SK-N-SH (cell line): ENCODE results near the gene ATP2B2. TPM values are rescaled to one million over a fixed set of nuclear protein-coding genes. Genes with fewer than 3 reads are reported as not detected.

Experiments
- CTCF ChIA-PET: fragments of 300-600, 350-600 bp; formaldehyde crosslinking; extraction: SDS; loops from one replicate; lab custom pipeline; 2021; lab: Yijun Ruan, JAX
- POLR2A ChIA-PET: fragments of 350-600 bp; sonication (Branson Sonifier 250); formaldehyde crosslinking; extraction: SDS; loops from one replicate; lab custom pipeline; 2020; ENCODE audit warnings: antibody characterized with exemption, inconsistent platforms; lab: Yijun Ruan, JAX
- DNase-seq: peaks from one replicate; pipeline ENCODE4 v3.0.0; 2012
- H2AFZ ChIP-seq: fragments of 200-600 bp; sonication (generic); 2 replicates; pipeline ENCODE4 v1.8.1; 2016; ENCODE audit warnings: antibody characterized with exemption, mild to moderate bottlenecking, low read depth
- H3F3A ChIP-seq: fragments of 200-600 bp; sonication (generic); replicated peaks from 2 replicates; pipeline ENCODE3; 2016; ENCODE audit warnings: antibody characterized with exemption, mild to moderate bottlenecking; ENCODE audit not compliant: insufficient read depth
- H3K27ac ChIP-seq, 2 experiments: fragments of 200-500 bp in 1 of 2; fragments of 200-600 bp in 1 of 2; sonication (Bioruptor generic) in 1 of 2; sonication (generic), shearing (Covaris generic) in 1 of 2; 2 replicates each; pipeline versions ENCODE4 v1.5.1 to v1.6.1; 2014 to 2016; ENCODE audit warnings: low read depth in 2 of 2, inconsistent platforms in 1 of 2, low read length in 1 of 2, mild to moderate bottlenecking in 1 of 2, mixed read lengths in 1 of 2
- H3K27me3 ChIP-seq: fragments of 200-600 bp; sonication (generic), shearing (Covaris generic); 2 replicates; pipeline ENCODE4 v1.6.1; 2016; ENCODE audit warnings: mixed run types; ENCODE audit not compliant: insufficient read depth
- H3K36me3 ChIP-seq, 2 experiments: fragments of 200-500 bp in 1 of 2; fragments of 200-600 bp in 1 of 2; sonication (Bioruptor generic) in 1 of 2; sonication (generic) in 1 of 2; replicated peaks in 1 of 2; 2 replicates each; pipeline versions ENCODE3 to v1.5.1; 2014 to 2016; ENCODE audit warnings: low read length in 1 of 2, mild to moderate bottlenecking in 1 of 2; ENCODE audit not compliant: insufficient read depth in 2 of 2, control insufficient read depth in 1 of 2
- H3K4me1 ChIP-seq, 2 experiments: fragments of 200-500 bp in 1 of 2; fragments of 200-600 bp in 1 of 2; sonication (Bioruptor generic) in 1 of 2; sonication (generic), shearing (Covaris generic) in 1 of 2; 2 replicates each; pipeline versions ENCODE4 v1.5.1 to v1.6.1; 2014 to 2016; ENCODE audit warnings: low read depth in 1 of 2, low read length in 1 of 2, mixed run types in 1 of 2; ENCODE audit not compliant: insufficient read depth in 2 of 2, control insufficient read depth in 1 of 2
- H3K4me2 ChIP-seq: fragments of 200-600 bp; sonication (generic), shearing (Covaris generic); 2 replicates; pipeline ENCODE4 v1.6.1; 2017; ENCODE audit warnings: mixed run types
- H3K4me3 ChIP-seq, 2 experiments: fragments of 200-500 bp in 1 of 2; fragments of 200-600 bp in 1 of 2; sonication (Bioruptor generic) in 1 of 2; sonication (generic), shearing (Covaris generic) in 1 of 2; 2 replicates each; pipeline versions ENCODE4 v1.5.1 to v1.8.1; 2014 to 2016; ENCODE audit warnings: low read depth in 2 of 2, inconsistent platforms in 1 of 2, low read length in 1 of 2, mild to moderate bottlenecking in 1 of 2, mixed read lengths in 1 of 2, moderate library complexity in 1 of 2
- H3K79me2 ChIP-seq: fragments of 200-600 bp; sonication (generic); 2 replicates; pipeline ENCODE4 v1.8.1; 2017; ENCODE audit warnings: mild to moderate bottlenecking; ENCODE audit not compliant: insufficient read depth
- H3K9ac ChIP-seq: fragments of 200-600 bp; sonication (generic); 2 replicates; pipeline ENCODE4 v1.6.1; 2017; ENCODE audit warnings: mixed run types
- H3K9me2 ChIP-seq: fragments of 200-600 bp; sonication (generic); 2 replicates; pipeline ENCODE4 v1.6.1; 2017; ENCODE audit warnings: mixed run types
- H3K9me3 ChIP-seq: fragments of 200-600 bp; sonication (generic); 2 replicates; pipeline ENCODE4 v1.6.1; 2017; ENCODE audit warnings: mixed run types, mild to moderate bottlenecking, moderate library complexity
- H4K20me1 ChIP-seq: fragments of 200-600 bp; sonication (generic); 2 replicates; pipeline ENCODE4 v1.6.1; 2017; ENCODE audit warnings: mild to moderate bottlenecking, mixed run types; ENCODE audit not compliant: insufficient read depth
- CHD2 ChIP-seq: fragments of 150-350 bp; IDR thresholded peaks from 2 replicates; pipeline ENCODE4 v1.6.1; 2018; ENCODE audit warnings: low read length; ENCODE audit not compliant: partially characterized antibody
- FOSL2 ChIP-seq: IDR thresholded peaks from 2 replicates; pipeline ENCODE4 v1.4.0; 2012; ENCODE audit warnings: low read depth, mild to moderate bottlenecking, moderate library complexity, borderline replicate concordance
- FOXM1 ChIP-seq: IDR thresholded peaks from 2 replicates; pipeline ENCODE4 v1.4.0; 2012; ENCODE audit warnings: low read depth, mild to moderate bottlenecking
- NFIC ChIP-seq: IDR thresholded peaks from 2 replicates; pipeline ENCODE4 v1.4.0; 2012; ENCODE audit warnings: borderline replicate concordance
- SMC3 ChIP-seq: IDR thresholded peaks from 2 replicates; pipeline ENCODE4 v1.6.1; 2012; ENCODE audit warnings: low read depth, low read length, improper control_type of control experiment
- TAF1 ChIP-seq: IDR thresholded peaks from 2 replicates; pipeline ENCODE4 v1.6.1; 2012; ENCODE audit warnings: low read depth, mild to moderate bottlenecking, low read length, moderate library complexity, borderline replicate concordance
- TEAD4 ChIP-seq: IDR thresholded peaks from 2 replicates; pipeline ENCODE4 v1.4.0; 2012; ENCODE audit warnings: mild to moderate bottlenecking, borderline replicate concordance; ENCODE audit not compliant: insufficient read depth
- USF2 ChIP-seq: fragments of 150-350 bp; IDR thresholded peaks from 2 replicates; pipeline ENCODE4 v1.6.1; 2017; ENCODE audit warnings: antibody characterized with exemption, low read length, low read depth, borderline replicate concordance
- YY1 ChIP-seq: IDR thresholded peaks from 2 replicates; pipeline ENCODE4 v1.4.0; 2012; ENCODE audit warnings: low read depth, mild to moderate bottlenecking
- WGBS: methylation state at CpG from one replicate; pipeline ENCODE4 v1.1.6; 2017; ENCODE audit warnings: low lambda C conversion rate; 5-methylcytosine and 5-hydroxymethylcytosine counted together
- polyA plus RNA-seq, 3 experiments: library from polyadenylated mRNA; depleted of rRNA; stranded (reverse); fragments of >200 nt; gene quantifications; 2 replicates each; pipeline ENCODE4 v1.2.3, GENCODE V29; 2012
- TF ChIP-seq, protein P1 (sequence below): fragments of 150-350 bp; IDR thresholded peaks from 2 replicates; pipeline ENCODE4 v1.6.1; 2016; ENCODE audit warnings: mild to moderate bottlenecking, low read depth, low read length
- TF ChIP-seq, protein P2 (sequence below): IDR thresholded peaks from 2 replicates; pipeline ENCODE4 v1.4.0; 2012; ENCODE audit warnings: low read depth, borderline replicate concordance
- TF ChIP-seq, protein P3 (sequence below): fragments of 200-600 bp; sonication (generic); IDR thresholded peaks from 2 replicates; pipeline ENCODE4 v1.6.1; 2017; ENCODE audit warnings: antibody characterized with exemption, mild to moderate bottlenecking, moderate library complexity
- TF ChIP-seq, protein P4 (sequence below): IDR thresholded peaks from 2 replicates; pipeline ENCODE4 v1.6.1; 2012; ENCODE audit warnings: mild to moderate bottlenecking, low read depth, low read length, moderate library complexity

The ATP2B2 gene
- polyA plus RNA-seq, 1 of the 3 experiments (the other 2 are of a cell fraction) = 0.15 TPM

GRCh38 chr3:10531031-10531430 lies 25.6 kb upstream of the ATP2B2 start (continued):
- no peak for TF ChIP-seq SMC3
- TF ChIP-seq, protein P1, sequence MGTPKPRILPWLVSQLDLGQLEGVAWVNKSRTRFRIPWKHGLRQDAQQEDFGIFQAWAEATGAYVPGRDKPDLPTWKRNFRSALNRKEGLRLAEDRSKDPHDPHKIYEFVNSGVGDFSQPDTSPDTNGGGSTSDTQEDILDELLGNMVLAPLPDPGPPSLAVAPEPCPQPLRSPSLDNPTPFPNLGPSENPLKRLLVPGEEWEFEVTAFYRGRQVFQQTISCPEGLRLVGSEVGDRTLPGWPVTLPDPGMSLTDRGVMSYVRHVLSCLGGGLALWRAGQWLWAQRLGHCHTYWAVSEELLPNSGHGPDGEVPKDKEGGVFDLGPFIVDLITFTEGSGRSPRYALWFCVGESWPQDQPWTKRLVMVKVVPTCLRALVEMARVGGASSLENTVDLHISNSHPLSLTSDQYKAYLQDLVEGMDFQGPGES = no peak
- no peak for TF ChIP-seq TEAD4
- TF ChIP-seq, protein P2, sequence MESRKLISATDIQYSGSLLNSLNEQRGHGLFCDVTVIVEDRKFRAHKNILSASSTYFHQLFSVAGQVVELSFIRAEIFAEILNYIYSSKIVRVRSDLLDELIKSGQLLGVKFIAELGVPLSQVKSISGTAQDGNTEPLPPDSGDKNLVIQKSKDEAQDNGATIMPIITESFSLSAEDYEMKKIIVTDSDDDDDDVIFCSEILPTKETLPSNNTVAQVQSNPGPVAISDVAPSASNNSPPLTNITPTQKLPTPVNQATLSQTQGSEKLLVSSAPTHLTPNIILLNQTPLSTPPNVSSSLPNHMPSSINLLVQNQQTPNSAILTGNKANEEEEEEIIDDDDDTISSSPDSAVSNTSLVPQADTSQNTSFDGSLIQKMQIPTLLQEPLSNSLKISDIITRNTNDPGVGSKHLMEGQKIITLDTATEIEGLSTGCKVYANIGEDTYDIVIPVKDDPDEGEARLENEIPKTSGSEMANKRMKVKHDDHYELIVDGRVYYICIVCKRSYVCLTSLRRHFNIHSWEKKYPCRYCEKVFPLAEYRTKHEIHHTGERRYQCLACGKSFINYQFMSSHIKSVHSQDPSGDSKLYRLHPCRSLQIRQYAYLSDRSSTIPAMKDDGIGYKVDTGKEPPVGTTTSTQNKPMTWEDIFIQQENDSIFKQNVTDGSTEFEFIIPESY = no peak

DNA sequence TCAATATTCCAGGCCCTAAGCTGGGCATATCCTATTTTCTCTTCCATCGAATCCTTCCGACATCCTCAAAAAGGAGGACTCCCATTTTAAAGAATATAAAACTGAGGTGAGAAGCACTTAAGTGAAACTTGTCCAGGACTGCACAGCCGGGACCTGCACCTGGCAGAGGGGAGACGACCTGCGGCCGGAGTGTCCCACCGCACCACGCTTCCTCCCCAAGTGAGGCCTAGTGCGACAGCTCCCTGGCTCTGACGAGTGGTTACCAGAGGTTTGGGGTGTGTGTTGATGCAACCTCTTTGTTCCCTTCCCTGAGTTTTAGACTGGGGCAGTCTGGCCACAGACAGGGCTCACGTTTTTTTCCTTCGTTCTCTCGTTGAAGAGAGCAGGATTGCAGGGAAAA lies 24.9 kb upstream of the ATP2B2 start:
- Histone ChIP-seq H3K9me2 (no peaks in the 10 kb centered on the region), H3K27me3 (no peaks in the 10 kb centered on the region), H3K9ac (no peak overlapping the region), H3K27ac (no peak overlapping the region), H4K20me1 (no peaks in the 10 kb centered on the region), H3K9me3 (no peaks in the 10 kb centered on the region), H3K4me3 (no peak overlapping the region), H3K79me2 (no peaks in the 10 kb centered on the region), H3K4me2 (no peak overlapping the region), H2AFZ (no peak overlapping the region), H3K4me1 (no peaks in the 10 kb centered on the region), H3F3A (no peaks in the 10 kb centered on the region), H3K36me3 (no peaks in the 10 kb centered on the region)
- DNase-seq = no peak
- ChIA-PET CTCF (interaction anchor here (0.6 to 0.8 kb wide), 2 partner anchors 110 to 367 kb away, joined by 3 read pairs; no protein-coding TSS in a partner anchor), POLR2A (no interaction called here)
- TF ChIP-seq FOSL2 = no peak
- no peak for TF ChIP-seq YY1
- TF ChIP-seq CHD2 = no peak
- TF ChIP-seq FOXM1 = no peak
- TF ChIP-seq, protein P3, sequence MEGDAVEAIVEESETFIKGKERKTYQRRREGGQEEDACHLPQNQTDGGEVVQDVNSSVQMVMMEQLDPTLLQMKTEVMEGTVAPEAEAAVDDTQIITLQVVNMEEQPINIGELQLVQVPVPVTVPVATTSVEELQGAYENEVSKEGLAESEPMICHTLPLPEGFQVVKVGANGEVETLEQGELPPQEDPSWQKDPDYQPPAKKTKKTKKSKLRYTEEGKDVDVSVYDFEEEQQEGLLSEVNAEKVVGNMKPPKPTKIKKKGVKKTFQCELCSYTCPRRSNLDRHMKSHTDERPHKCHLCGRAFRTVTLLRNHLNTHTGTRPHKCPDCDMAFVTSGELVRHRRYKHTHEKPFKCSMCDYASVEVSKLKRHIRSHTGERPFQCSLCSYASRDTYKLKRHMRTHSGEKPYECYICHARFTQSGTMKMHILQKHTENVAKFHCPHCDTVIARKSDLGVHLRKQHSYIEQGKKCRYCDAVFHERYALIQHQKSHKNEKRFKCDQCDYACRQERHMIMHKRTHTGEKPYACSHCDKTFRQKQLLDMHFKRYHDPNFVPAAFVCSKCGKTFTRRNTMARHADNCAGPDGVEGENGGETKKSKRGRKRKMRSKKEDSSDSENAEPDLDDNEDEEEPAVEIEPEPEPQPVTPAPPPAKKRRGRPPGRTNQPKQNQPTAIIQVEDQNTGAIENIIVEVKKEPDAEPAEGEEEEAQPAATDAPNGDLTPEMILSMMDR = no peak
- TF ChIP-seq USF2 = no peak
- no peak for TF ChIP-seq NFIC
- TF ChIP-seq, protein P4, sequence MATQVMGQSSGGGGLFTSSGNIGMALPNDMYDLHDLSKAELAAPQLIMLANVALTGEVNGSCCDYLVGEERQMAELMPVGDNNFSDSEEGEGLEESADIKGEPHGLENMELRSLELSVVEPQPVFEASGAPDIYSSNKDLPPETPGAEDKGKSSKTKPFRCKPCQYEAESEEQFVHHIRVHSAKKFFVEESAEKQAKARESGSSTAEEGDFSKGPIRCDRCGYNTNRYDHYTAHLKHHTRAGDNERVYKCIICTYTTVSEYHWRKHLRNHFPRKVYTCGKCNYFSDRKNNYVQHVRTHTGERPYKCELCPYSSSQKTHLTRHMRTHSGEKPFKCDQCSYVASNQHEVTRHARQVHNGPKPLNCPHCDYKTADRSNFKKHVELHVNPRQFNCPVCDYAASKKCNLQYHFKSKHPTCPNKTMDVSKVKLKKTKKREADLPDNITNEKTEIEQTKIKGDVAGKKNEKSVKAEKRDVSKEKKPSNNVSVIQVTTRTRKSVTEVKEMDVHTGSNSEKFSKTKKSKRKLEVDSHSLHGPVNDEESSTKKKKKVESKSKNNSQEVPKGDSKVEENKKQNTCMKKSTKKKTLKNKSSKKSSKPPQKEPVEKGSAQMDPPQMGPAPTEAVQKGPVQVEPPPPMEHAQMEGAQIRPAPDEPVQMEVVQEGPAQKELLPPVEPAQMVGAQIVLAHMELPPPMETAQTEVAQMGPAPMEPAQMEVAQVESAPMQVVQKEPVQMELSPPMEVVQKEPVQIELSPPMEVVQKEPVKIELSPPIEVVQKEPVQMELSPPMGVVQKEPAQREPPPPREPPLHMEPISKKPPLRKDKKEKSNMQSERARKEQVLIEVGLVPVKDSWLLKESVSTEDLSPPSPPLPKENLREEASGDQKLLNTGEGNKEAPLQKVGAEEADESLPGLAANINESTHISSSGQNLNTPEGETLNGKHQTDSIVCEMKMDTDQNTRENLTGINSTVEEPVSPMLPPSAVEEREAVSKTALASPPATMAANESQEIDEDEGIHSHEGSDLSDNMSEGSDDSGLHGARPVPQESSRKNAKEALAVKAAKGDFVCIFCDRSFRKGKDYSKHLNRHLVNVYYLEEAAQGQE = no peak
- no peak for TF ChIP-seq TAF1
- WGBS = 56% methylated on average over 10 of the region's 13 CpGs
